PFSK-1 (cell line): ENCODE data around the gene SDCCAG8.

ENCODE experiments used
- SIN3A ChIP-seq: IDR thresholded peaks from 2 replicates; pipeline ENCODE4 v1.6.1; 2012; ENCODE audit warnings: mild to moderate bottlenecking, low read length, moderate library complexity, borderline replicate concordance; ENCODE audit not compliant: insufficient read depth
- TAF1 ChIP-seq: IDR thresholded peaks from 2 replicates; pipeline ENCODE4 v1.6.1; 2012; ENCODE audit warnings: low read length, control low read depth, borderline replicate concordance; ENCODE audit not compliant: insufficient read depth
- TF ChIP-seq, protein P1 (sequence below), 2 experiments: IDR thresholded peaks; 2 replicates each; pipeline versions ENCODE4 v1.6.1 to v1.8.0; 2011 to 2012; ENCODE audit warnings: low read depth in 2 of 2, low read length in 2 of 2, control low read depth in 1 of 2, inconsistent platforms in 1 of 2, mild to moderate bottlenecking in 1 of 2, moderate library complexity in 1 of 2; ENCODE audit not compliant: insufficient read depth in 1 of 2

- no peak for TF ChIP-seq SIN3A
- no peak for TF ChIP-seq TAF1
- TF ChIP-seq, protein P1, sequence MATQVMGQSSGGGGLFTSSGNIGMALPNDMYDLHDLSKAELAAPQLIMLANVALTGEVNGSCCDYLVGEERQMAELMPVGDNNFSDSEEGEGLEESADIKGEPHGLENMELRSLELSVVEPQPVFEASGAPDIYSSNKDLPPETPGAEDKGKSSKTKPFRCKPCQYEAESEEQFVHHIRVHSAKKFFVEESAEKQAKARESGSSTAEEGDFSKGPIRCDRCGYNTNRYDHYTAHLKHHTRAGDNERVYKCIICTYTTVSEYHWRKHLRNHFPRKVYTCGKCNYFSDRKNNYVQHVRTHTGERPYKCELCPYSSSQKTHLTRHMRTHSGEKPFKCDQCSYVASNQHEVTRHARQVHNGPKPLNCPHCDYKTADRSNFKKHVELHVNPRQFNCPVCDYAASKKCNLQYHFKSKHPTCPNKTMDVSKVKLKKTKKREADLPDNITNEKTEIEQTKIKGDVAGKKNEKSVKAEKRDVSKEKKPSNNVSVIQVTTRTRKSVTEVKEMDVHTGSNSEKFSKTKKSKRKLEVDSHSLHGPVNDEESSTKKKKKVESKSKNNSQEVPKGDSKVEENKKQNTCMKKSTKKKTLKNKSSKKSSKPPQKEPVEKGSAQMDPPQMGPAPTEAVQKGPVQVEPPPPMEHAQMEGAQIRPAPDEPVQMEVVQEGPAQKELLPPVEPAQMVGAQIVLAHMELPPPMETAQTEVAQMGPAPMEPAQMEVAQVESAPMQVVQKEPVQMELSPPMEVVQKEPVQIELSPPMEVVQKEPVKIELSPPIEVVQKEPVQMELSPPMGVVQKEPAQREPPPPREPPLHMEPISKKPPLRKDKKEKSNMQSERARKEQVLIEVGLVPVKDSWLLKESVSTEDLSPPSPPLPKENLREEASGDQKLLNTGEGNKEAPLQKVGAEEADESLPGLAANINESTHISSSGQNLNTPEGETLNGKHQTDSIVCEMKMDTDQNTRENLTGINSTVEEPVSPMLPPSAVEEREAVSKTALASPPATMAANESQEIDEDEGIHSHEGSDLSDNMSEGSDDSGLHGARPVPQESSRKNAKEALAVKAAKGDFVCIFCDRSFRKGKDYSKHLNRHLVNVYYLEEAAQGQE (IDR thresholded peaks at IDR 0.05; ENCODE audit: insufficient read depth in 1 of 2, low read depth in 2 of 2, low read length in 2 of 2) = no peak
Observed at GRCh38 chr1:243320224-243320623, 64.4 kb downstream of the SDCCAG8 start.
